SK-N-MC (cell line): ENCODE measurements around the gene KRT86.

Experiments
- EZH2 ChIP-seq: fragments of 200-600 bp; sonication (generic); IDR thresholded peaks from one replicate; pipeline ENCODE4 v1.6.1; 2017; ENCODE audit warnings: antibody characterized with exemption
- FOXP2 ChIP-seq: optimal IDR thresholded peaks from 2 replicates; pipeline ENCODE3; 2011; ENCODE audit warnings: mild to moderate bottlenecking, moderate library complexity; ENCODE audit not compliant: insufficient read depth; ENCODE audit errors: extremely low read length, control extremely low read depth
- POLR2AphosphoS5 ChIP-seq: IDR thresholded peaks from 2 replicates; pipeline ENCODE4 v1.6.1; 2012; ENCODE audit warnings: mild to moderate bottlenecking, low read depth, low read length, borderline replicate concordance

- no peak for TF ChIP-seq POLR2AphosphoS5
- no peak for TF ChIP-seq EZH2
- TF ChIP-seq FOXP2 = no peak
These were observed 10.8 kb downstream of the KRT86 start for GRCh38 chr12:52285172-52285745.
